ENCODE data around the gene C1orf159.
"Not testable (repeated sequence)": the region's sequence is repeated elsewhere in the genome, so short reads cannot be mapped to it uniquely, and the experiment has no call there.

C1orf159 gene

DNA sequence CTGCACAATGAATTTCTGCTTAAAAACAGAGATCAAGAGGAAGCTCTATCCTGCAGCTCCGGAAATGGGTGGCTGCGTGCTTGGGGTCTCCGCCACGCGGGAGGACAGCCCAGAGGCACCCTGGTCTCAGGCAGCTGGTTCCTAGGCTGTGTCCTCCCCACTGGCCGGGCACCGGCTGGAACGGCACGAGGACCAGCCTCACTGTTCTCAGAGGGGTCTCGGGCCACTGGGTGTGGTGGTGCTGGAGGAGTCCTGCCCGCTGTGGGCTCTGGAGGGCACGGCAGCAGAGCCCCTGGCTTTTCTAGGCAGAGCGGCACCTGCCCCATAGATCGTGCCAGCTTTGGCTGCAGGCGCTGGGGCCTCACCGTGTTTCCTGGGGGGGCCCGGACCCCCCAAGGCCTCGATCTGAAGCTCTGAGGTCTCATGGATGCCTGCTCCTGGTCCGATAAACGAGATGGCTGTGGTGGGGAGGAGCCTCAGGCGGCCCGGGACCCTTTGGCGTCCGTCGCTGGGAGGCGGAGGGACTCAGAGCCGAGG is 33.6 kb downstream of the C1orf159 start:
- no peak for DNase-seq (ENCODE audit: low read depth in 2 of 2, low spot score in 1 of 2)

DNA sequence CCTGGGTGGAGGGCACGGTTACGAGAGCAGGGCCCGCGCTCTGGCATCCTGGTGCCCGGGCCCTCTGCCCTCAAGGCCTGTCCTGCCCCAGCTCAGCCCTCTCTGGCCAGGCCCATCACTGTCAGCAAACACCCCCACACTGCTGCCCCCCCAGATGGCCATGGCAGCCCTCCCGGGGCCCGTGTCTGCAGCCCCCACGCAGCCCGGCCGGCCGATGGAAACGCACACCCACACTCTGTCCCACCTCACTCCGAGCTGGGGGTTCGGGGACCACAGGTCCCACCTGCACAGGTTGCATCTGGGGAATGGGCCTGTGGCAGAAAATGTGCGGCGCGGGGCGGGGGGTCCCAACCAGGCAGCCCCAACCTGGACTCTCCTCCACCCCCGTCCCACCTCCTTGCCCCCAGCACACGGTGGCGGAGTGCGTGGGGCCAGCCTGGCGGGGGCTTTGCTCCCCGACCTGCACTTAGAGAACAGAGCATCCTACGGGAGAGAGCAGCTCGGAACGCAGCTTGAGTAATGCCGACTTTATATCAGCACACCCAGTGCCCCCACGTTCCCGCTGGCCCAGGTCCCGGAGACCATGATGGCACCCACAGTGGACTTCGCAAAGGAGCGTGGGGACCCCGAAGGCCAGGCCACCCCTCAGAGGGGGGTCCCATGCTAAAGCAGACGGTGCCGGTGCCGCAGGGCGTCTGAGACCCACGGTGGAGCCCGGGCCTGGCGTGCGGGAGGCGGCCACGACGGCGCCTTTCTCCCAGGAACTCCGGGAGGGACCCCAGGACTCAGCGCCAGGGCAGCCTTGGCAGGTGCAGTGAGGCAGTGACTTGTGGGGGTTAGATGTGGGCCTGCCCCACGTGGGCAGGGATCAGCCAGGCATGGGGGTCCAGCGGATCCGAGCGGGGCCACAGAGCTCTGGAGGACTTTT is 34.3 kb downstream of the C1orf159 start:
- DNase-seq (ENCODE audit: low read depth in 2 of 2, low spot score in 1 of 2): no peak

DNA sequence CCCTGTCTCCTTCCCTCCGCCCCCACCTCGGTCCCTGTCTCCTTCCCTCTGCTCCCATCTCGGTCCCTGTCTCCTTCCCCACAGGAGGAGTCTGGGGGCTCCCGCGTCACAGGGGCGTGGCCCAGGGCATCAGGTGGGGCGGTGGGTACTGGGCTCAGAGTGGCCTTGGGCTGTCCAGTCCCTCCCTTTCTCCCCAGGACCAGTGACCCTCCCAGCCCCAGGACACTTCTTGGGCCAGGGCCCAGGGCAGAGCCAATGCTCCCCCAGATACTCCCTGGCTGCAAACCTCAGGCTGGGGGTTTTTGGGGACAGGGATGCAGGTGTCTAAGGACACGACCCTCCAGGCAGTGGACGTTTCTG is 35.0 kb downstream of the C1orf159 start:
- DNase-seq (ENCODE audit: low read depth in 2 of 2, low spot score in 1 of 2): no peak

DNA sequence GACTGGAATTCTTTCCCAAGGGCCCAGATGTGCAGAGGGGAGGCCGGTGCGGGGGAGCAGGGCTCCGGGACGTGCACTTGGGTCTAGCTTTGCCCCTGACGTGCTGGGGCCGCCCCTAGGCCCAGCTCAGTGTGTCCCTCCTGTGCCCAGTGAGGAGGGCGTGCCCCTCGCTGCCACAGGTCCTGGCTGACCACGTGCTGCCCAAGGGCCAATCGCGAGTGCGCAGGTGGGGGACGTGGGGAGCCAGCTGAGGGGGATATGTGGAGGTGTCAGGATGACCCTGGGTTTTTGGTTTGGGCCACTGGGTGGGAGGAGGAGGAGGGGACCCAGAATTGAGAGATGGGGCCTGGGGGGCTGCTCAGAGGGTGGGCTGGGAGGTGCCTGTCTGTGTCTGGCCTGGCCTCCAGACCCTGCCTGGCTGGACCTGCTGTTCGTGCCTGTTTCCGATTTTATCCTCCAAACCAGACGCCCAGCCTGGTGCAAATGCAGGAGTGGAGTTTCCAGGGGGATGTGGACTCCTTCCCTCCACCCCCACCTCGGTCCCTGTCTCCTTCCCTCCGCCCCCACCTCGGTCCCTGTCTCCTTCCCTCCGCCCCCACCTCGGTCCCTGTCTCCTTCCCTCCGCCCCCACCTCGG is 35.6 kb downstream of the C1orf159 start:
- DNase-seq (ENCODE audit: low read depth in 2 of 2, low spot score in 1 of 2): no peak

DNA sequence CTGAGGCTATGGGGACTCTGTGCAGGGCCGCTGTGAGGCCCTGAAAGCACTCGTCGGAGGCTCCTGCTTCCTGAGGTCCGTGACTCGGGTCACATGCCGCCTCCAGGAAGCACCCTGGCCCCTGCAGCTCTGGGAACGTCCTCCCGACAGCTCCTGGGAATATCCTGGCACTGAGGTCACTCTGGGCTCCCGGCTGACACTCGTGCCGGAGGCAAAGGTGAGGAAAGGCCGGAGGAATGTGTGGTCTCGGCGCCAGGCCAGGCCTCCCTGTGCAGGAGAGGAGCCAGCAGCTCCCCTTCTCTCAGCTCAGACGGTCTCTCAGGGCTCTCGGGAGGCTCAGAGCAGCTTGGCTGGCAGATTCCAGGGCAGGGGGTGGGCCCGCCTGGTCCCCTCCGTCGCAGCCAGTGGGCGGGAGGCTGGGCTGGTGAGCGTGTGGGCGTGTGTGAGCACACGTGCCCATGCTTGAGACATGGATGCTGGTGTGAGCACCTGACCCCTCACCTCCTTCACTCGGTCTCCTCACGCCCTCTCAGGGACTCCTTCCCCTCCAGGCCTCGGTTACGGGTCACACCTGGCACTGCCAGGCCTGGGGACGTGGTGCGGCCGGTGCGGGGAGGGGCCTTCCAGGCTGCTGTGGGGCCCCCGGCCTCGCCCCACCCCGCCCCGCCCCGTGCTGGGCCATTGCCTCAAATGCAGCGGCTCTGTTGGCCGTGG is 36.3 kb downstream of the C1orf159 start:
- no peak for DNase-seq (ENCODE audit: low read depth in 2 of 2, low spot score in 1 of 2)

DNA sequence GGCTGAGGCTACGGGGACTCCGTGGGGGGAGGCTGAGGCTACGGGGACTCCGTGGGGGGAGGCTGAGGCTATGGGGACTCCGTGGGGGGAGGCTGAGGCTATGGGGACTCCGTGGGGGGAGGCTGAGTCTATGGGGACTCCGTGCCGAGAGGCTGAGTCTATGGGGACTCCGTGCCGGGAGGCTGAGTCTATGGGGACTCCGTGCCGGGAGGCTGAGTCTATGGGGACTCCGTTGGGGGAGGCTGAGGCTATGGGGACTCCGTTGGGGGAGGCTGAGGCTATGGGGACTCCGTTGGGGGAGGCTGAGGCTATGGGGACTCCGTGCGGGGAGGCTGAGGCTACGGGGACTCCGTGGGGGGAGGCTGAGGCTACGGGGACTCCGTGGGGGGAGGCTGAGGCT is 38.5 kb downstream of the C1orf159 start:
- DNase-seq (ENCODE audit: low read depth in 2 of 2, low spot score in 1 of 2): not testable (repeated sequence)

DNA sequence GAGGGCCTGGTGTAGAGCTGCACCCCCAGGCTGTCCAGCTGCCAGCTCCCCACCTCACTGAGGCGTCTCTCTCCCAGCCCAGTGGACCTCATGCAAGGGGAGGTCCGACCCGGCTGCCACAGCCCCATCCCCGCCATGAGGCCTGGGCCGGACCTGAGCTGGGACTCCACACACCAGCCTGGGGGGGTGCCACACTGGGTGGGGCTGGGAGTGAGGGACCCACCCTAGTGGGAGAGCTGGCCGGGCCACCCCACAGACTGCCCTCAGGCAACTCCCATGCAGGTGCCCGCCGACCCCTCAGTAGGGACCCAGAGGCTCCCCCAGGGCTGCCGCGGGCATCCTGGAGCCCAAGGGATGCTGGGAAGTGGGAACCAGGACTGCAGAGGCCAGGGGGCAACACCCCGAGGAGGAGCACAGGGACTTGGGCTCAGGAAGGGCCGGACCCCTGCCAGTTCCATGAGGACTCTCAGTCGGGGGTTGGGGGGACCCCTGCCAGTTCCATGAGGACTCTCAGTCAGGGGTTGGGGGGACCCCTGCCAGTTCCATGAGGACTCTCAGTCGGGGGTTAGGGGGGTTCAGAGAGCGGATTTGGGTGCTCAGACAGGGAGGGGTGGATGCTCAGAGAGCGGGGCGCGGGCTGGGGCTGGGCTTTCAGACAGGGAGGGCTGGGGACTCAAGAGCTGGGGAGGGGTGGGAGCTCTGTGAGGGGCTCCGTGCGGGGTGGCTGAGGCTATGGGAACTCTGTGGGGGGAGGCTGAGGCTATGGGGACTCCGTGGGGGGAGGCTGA is 40.5 kb downstream of the C1orf159 start:
- no peak for DNase-seq (ENCODE audit: low read depth in 2 of 2, low spot score in 1 of 2)

DNA sequence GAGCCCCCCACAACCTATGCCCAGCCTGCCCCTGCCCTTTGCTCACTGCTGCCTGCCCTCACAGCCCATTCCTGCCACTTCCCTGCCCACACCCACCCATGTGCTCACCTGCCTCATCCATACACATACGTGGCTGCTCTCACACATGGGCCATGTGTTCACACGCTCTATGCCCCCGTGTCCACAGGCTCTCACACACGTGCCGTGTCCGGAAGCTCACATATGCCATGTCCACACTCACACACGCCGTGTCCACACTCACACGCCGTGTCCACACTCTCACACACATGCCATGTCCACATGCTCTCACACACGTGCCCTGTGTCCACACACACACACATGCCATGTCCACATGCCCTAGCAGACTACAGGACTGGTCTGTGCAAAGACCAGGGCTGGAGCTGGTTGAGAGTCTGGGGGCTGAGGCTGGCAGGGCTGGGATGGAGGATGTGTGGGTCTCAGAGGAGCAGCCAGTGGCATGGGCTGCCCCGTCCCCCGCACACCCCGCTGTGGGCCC is 41.2 kb downstream of the C1orf159 start:
- DNase-seq (ENCODE audit: low read depth in 2 of 2, low spot score in 1 of 2): no peak

DNA sequence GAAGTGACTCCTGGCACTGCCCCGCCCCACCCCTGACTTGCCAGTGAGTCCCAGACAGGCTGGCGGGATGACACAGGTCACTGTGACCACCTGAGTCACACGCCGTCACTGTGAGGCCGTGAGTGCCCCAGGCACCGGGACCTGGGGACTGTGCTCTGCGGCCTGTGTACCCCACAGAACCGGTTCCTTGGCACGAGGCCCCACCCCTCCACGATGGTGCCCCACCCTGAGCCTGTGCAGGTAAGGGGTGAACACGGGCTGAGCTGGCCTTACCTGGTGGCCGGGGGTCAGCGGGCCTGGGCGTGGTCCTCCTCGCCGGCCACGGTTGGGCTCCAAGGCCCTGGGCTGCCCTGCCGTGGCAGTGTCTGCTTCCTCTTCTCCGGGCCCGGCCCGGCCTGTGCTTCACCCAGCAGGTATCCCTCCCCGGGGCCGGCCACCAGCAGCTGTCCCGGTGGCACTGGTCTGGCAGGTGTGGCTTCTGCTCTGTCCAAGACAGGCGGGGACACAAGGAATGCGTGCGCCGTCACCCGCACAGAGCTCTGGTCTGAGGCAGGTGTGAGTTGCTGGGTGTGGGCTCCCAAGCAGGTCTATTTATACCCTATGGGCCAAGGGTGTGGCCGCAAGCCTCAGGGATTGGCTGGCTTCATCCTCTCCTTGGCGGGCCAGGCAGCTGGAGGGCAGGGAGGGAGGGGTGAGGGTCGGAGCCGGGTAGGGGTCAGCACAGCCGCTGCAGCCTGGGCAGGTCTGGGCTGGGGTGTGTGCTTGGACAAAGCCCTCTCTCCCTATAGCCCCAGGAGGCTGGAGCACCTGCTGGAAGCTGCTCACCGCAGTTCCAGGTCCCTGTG is 41.9 kb downstream of the C1orf159 start, which contains the start of gene RNF223:
Gene RNF223, minus strand, starts transcription at position 564 of the 845 bp plus-strand sequence. CDS start 1,740 bp downstream, outside the sequence.
- no peak for DNase-seq (ENCODE audit: low read depth in 2 of 2, low spot score in 1 of 2)

DNA sequence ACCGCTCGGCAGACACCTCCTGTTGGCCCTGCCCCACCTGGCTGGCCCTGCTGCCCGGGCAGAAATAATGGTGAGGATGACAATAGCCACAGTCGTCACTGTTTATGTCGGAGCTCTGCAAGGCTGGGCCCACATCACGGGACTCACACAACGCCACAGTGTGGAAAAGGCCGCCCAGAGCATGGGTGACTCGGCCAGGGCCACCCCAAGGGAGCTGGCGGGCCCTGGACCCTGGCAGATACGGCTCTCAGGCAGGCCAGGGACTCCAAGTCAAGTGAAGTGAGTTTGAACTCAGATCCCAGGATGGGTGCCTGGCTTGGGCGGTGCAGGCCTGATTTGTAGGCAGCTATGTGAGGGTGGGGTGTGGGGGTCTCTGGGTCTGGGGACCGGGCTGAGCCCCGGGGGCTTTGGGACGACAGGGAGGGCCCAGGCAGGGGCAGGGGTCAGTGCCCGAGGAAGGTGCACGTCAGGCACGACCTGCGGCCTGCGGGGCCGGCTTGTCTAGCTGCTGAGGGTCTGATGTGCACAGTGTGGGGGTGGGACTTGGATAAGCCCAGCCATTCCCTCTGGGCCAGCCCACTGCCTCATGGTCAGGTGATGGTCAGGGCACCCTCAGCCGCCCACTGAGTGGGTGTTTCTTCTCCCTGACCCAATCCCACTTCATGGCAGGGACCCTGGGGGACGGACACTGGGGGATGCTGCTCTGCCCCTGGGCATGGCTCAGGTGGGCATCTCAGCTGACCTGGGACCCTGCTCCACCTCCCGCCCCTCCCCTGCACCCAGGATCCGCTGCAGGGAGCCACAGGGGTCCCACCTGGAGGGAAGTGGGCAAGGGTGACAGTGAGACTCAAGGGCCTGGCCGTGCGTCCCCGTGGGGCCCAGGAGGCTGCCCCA is 42.8 kb downstream of the C1orf159 start:
- DNase-seq (ENCODE audit: low read depth in 2 of 2, low spot score in 1 of 2): no peak

DNA sequence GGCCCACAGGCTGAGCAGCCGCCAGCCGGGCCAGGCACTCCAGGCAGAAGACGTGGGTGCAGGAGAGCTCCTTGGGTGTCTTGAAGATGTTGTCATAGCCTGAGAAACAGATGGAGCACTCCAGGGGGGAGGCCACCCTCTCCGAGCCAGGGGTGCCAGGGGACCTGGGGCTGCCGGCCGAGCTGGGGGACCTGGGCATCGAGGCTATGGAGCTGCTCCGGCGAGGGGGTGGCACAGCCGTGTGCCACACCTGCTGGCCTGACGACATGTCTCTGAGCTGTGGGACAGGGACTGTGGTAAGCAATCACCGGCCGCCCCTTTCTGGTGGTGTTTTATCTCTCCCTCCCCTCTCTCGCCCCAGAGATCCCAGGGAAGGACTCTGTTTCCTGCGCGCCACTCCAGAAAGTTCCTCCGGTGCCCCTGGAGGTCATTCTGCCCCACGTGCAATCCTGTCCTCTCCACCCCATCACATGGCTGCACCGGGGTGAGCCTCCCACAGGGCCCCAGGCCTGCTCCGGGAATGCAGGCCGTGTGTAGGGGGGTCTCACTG is 43.5 kb downstream of the C1orf159 start:
- DNase-seq (ENCODE audit: low read depth in 2 of 2, low spot score in 1 of 2): no peak

DNA sequence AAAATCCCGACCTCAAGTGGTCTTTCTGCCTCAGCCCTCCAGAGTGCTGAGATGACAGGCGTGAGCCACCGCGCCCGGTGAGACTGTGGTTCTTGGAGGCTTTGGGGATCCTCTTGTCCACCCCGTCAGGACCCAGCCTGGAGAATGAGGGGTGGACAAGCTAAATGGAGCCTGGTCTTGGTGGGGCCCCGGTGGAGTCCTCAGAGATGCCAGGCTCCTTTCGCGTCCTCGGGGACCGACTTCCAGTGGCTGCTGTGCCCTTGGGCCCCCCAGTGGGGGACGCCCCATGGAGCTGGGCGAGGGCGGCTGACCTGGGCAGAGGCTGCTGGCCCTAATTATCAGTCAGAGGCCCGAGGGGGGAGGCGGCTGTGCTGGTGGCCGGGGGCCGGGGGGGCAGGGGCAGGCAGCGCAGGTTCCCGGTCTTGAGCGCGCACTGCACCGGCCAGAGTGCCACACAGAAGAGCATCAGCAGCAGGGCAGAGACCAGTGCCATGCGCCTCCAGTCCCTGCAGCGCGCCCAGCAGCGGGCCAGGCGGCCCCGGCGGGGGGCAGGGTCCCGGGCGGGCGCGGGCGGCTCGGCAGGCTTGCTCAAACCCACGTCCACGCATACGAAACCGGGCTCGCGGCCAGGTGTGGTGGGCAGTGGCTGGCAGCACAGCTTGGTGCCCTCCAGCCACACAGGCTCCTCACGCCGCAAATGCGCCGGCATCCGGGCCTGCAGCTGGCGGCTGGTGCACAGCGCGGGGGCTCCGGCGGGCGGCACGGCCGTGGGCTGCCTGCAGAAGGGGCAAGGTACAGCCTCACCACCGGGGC is 44.2 kb downstream of the C1orf159 start:
- no peak for DNase-seq (ENCODE audit: low read depth in 2 of 2, low spot score in 1 of 2)

DNA sequence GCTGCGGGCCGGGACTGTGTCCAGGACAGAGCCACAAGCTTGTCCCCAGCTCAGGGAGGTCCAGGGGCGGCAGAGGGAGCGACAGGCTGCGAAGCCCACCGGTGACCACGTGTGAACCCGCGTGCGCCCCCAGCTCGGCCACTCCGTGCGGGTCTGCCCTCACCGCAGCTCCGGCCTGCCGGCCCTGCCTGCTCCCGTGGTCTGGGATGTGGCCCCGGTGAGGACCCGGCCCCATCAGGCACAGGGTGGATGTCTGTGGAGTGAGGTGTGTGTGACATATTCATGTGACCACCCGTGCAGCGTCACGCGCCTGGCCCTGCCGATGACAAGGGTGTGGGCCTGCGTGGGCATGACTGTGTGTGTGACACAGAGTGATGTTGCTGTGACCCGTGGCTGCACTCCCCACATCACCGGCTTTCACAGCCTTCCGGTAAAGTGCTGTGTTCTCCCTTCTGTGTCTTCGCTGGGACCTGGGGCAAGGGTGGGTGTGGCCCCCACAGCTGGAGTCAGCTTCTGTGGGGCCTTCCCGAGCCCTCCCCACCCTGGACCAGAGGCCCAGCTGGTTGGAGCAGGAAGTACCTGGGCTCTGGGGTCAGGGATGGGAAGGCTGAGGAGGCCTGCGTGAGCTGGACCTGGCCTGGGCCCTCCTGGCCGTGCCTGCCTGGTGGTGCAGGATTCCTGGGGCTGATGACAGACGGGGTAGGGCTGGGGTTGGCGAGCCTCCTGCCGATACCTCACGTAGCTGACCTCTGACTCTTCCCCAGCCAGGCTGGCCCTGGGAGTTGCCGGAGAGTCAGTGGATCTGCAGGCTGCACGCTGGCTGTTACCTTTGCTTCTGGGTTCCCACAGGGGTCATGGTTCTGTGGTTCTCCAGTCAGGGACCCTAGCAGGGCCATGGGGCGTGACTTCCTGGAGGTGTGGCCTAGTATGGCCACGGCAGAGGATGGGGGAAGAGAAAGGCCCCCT is 45.9 kb downstream of the C1orf159 start:
- DNase-seq (ENCODE audit: low read depth in 2 of 2, low spot score in 1 of 2): no peak

DNA sequence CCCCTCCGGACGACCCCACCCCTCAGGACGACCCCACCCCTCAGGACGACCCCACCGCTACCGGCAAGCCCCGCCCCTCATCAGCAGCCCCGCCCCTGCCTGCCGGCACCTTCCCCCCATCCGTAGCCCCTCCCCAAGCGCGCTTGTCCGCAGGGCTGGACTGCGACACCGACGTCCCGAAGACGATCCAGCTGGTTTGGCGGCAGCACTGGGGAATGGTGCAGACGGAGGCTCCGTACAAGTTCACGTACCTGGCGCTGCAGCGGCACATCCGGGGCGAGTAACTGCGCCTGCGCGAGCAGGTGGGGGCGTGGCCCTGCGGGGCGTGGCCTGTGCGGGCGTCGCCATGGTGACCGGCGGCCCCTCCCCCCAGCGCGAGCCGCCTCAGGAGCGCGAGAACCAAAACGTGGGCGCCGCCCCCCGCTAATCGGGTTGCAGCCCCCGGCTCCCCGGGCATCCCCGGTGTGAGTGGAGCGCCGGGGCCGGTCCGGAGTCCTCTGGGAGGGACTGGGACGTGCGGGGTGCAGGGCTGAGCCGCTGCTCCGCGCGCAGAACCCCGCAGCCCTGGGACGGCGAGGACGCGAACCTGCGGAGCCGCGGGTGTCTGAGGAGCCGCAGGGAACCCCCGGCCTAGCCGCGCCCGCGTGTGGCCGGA is 46.7 kb downstream of the C1orf159 start:
- DNase-seq (ENCODE audit: low read depth in 2 of 2, low spot score in 1 of 2): peak; percentile 72 to 78

DNA sequence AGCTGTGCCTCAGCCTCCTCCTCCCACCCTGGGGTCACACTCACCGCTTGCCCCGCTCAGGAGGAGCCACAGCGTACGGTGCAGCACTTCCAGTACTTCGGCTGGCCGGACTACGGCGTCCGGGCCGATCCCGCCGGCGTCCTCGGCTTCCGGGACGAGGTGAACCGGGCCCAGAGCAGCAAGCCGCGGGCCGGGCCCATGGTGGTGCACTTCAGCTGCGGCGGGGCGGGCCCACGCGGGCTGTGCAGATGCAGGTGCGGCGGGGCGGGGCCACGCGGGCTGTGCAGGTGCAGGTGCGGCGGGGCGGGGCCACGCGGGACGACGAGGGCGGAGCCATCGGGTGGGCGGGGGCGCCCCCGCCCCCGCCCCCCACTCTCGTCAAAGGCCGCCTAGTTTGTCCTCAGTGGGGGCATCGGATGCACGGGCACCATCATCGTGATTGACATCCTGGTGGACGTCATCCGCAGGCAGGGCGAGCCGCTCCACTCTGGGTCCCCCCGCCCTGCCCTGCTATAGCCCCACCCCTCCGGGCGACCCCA is 47.3 kb downstream of the C1orf159 start:
- DNase-seq (ENCODE audit: low read depth in 2 of 2, low spot score in 1 of 2): peak in 1 of 2 donors; percentile 12

Data from stimulated activated CD8-positive, alpha-beta memory T cell treated with anti-CD3 and anti-CD28 coated beads, Interleukin-4, amount 100 ng/mL, for 1 hour (primary cell).